KOPT-K1 (cell line): Measurements from ENCODE around the gene DTYMK.
A peak's percentile ranks its signal among the peaks of the same experiment; 100 is the strongest.

ENCODE experiments used
- H3K27ac ChIP-seq: fragments of 200-600 bp; sonication (generic); 2 replicates; pipeline ENCODE4 v1.5.1; 2016; ENCODE audit warnings: antibody characterized with exemption, mild to moderate bottlenecking, low read depth, low read length; ENCODE audit not compliant: poor library complexity, severe bottlenecking
- H3K36me3 ChIP-seq: fragments of 200-600 bp; sonication (generic); 2 replicates; pipeline ENCODE4 v1.5.1; 2017; ENCODE audit warnings: antibody characterized with exemption, mild to moderate bottlenecking, low read length, moderate library complexity; ENCODE audit not compliant: insufficient read depth
- H3K9me3 ChIP-seq: fragments of 200-600 bp; sonication (generic); 2 replicates; pipeline ENCODE4 v1.5.1; 2017; ENCODE audit warnings: antibody characterized with exemption, low read length, mild to moderate bottlenecking; ENCODE audit not compliant: insufficient read depth, poor library complexity, severe bottlenecking

The DTYMK gene

GRCh38 chr2:241686324-241686649 lies 328 bp downstream of the DTYMK start:
- Histone ChIP-seq H3K27ac (peak overlapping the region; percentile 97), H3K9me3 (no peaks in the 10 kb centered on the region), H3K36me3 (peaks cover 57% of the 10 kb centered on the region)

- Histone ChIP-seq H3K27ac (no peak overlapping the region), H3K36me3 (peaks cover 91% of the 10 kb centered on the region), H3K9me3 (no peaks in the 10 kb centered on the region)
Observed at GRCh38 chr2:241680827-241681599, 5.6 kb downstream of the DTYMK start.

GRCh38 chr2:241680044-241680443 lies 6.6 kb downstream of the DTYMK start:
- H3K36me3 ChIP-seq = peaks cover 100% of the 10 kb centered on the region
- no peak overlapping the region for H3K27ac ChIP-seq
- H3K9me3 ChIP-seq = no peaks in the 10 kb centered on the region

- H3K36me3 ChIP-seq = peaks cover 99% of the 10 kb centered on the region
- no peak overlapping the region for H3K27ac ChIP-seq
- no peaks in the 10 kb centered on the region for H3K9me3 ChIP-seq
Observed at GRCh38 chr2:241678784-241679540, 7.7 kb downstream of the DTYMK start.

GRCh38 chr2:241678307-241678706 lies 8.3 kb downstream of the DTYMK start:
- Histone ChIP-seq H3K27ac (no peak overlapping the region), H3K9me3 (no peaks in the 10 kb centered on the region), H3K36me3 (peaks cover 95% of the 10 kb centered on the region)

GRCh38 chr2:241677392-241677791 lies 9.2 kb downstream of the DTYMK start:
- H3K27ac ChIP-seq = no peak overlapping the region
- no peaks in the 10 kb centered on the region for H3K9me3 ChIP-seq
- H3K36me3 ChIP-seq = peaks cover 94% of the 10 kb centered on the region

GRCh38 chr2:241676665-241677064 lies 9.9 kb downstream of the DTYMK start:
- Histone ChIP-seq H3K36me3 (peaks cover 94% of the 10 kb centered on the region), H3K27ac (no peak overlapping the region), H3K9me3 (no peaks in the 10 kb centered on the region)

- H3K27ac ChIP-seq = no peak overlapping the region
- H3K9me3 ChIP-seq = no peaks in the 10 kb centered on the region
- peaks cover 94% of the 10 kb centered on the region for H3K36me3 ChIP-seq
Observed at GRCh38 chr2:241675885-241676284, 10.7 kb downstream of the DTYMK start.

GRCh38 chr2:241673797-241674725 lies 12.6 kb downstream of the DTYMK start:
- Histone ChIP-seq H3K36me3 (peaks cover 94% of the 10 kb centered on the region), H3K9me3 (no peaks in the 10 kb centered on the region), H3K27ac (peak overlapping the region; percentile 53)

GRCh38 chr2:241673189-241673663 lies 13.4 kb downstream of the DTYMK start:
- Histone ChIP-seq H3K27ac (peak overlapping the region; percentile 53), H3K36me3 (peaks cover 94% of the 10 kb centered on the region), H3K9me3 (no peaks in the 10 kb centered on the region)

GRCh38 chr2:241672243-241673188 lies 14.1 kb downstream of the DTYMK start:
- Histone ChIP-seq H3K9me3 (no peaks in the 10 kb centered on the region), H3K36me3 (peaks cover 94% of the 10 kb centered on the region), H3K27ac (no peak overlapping the region)

GRCh38 chr2:241671457-241672240 lies 15.0 kb downstream of the DTYMK start:
- peaks cover 94% of the 10 kb centered on the region for H3K36me3 ChIP-seq
- H3K27ac ChIP-seq = no peak overlapping the region

GRCh38 chr2:241670333-241671110 lies 16.1 kb downstream of the DTYMK start:
- no peaks in the 10 kb centered on the region for H3K9me3 ChIP-seq
- H3K36me3 ChIP-seq = peaks cover 90% of the 10 kb centered on the region
- H3K27ac ChIP-seq = no peak overlapping the region

More at GRCh38 chr2:241671457-241672240, 15.0 kb downstream of the DTYMK start:
- H3K9me3 ChIP-seq = no peaks in the 10 kb centered on the region
